AG09319 (cell line): ENCODE data around the gene LAG3.

Experiments used
- DNase-seq: peaks from one replicate; pipeline ENCODE4 v3.0.0-alpha.2; 2010; ENCODE audit warnings: low read depth; ENCODE audit errors: extremely low read depth
- CTCF ChIP-seq: IDR thresholded peaks from 2 replicates; pipeline ENCODE4 v1.5.1; 2011; ENCODE audit warnings: low read depth, mild to moderate bottlenecking, inconsistent platforms, low read length, moderate library complexity

The LAG3 gene

GRCh38 chr12:6774499-6775062 is 2.3 kb downstream of the LAG3 start:
- TF ChIP-seq CTCF: no peak
- DNase-seq: no peak

DNA sequence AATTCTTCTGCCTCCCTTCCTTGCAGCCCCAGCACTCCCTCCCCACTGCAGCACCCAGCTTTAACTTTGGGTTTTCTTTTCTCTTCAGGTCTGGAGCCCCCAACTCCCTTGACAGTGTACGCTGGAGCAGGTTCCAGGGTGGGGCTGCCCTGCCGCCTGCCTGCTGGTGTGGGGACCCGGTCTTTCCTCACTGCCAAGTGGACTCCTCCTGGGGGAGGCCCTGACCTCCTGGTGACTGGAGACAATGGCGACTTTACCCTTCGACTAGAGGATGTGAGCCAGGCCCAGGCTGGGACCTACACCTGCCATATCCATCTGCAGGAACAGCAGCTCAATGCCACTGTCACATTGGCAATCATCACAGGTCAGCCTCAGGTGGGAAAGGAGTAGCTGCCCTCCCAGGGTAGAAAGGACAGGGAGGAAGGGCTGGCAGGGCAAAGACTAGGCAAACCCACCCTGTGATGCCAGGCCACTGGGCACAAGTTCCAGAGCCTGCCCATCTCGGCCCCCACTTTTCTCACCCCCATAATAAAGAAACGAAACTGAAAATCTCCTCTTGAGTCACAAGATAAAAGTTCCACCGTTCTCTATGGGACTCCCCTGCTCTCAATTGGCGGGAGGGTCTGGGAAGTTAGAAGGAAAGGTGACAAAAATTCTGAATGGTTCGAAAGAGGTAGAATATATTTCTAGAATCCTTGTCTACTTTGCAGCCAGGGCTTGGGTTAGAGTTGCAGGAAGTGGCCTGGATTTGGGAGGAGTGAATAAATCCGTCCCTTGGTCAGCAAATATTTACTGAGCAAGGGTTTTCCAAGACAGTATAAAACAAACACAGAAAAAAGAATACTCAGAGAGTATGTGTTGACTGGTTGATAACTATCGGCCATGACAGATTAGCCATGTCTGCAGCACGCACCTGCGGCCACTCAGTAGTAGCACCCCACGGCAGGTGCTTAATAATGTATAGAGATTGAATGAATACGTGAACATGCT is 3.2 kb downstream of the LAG3 start:
- no peak for TF ChIP-seq CTCF
- no peak for DNase-seq

GRCh38 chr12:6777386-6777785 is 5.1 kb downstream of the LAG3 start:
- no peak for DNase-seq

DNA sequence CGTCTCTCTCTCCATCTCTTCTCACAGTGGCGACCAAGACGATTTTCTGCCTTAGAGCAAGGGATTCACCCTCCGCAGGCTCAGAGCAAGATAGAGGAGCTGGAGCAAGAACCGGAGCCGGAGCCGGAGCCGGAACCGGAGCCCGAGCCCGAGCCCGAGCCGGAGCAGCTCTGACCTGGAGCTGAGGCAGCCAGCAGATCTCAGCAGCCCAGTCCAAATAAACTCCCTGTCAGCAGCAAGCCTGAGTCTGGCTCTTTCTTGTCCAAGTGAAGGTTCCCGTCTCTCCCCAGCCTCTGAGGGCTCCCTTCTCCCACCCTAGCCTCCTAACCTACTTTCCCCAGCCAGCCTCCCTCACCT is 5.9 kb downstream of the LAG3 start:
- no peak for TF ChIP-seq CTCF
- DNase-seq: no peak

More at GRCh38 chr12:6777386-6777785, 5.1 kb downstream of the LAG3 start:
- TF ChIP-seq CTCF: no peak

DNA sequence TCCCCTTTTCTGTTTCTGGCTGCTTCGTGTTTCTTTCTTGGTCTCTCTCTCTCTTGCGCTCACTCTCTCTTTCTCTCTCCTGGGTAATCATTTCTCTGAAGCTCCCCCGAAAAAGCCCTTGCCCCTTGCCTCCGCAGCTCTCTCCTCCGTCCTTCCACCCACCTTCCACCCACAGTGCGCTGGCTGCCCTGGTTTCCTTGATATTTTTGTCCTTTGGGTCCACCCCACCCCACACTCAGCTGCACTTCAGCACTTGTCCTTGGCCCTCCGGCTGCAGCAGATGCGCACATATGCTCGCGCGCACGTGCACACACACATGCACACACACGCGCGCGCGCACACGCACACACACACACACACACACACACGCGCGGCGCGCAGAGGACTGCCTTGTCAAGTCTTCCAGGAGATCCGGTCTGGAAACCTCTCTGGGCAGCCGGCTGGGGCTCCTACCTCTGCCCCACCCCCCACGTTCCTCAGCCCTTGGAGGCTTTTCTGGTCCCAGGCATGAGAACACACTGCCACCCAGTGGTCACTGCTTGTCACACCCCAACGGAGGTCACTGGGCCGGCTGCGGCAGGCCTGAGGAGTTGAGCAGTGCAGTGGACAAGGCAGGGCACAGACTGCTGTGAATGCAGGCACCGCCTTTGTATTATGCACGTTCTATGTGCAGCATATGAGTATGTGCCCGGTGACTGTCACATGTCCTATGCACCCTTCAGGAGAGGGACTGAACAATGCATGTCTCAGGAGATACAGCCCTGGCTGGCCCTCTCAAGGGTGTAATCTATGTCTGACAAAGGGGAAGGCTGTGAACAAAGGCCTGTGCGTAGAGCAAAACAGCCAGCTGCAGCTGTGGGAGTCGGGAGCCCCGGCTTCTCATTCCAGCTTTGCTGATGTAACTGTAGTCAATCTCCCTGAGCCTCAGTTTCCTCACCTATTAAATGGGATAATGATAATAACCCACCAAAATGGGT is 6.5 kb downstream of the LAG3 start:
- DNase-seq: peak; percentile 85
- peak; percentile 97 for TF ChIP-seq CTCF

GRCh38 chr12:6779708-6780432 is 7.5 kb downstream of the LAG3 start:
- DNase-seq: no peak
- TF ChIP-seq CTCF: no peak
